EL (cell line): ENCODE results near the gene RFPL2.

Source experiments
- DNase-seq: peaks from one replicate; pipeline ENCODE4 v3.0.0-alpha.2; 2016

RFPL2 gene

DNA sequence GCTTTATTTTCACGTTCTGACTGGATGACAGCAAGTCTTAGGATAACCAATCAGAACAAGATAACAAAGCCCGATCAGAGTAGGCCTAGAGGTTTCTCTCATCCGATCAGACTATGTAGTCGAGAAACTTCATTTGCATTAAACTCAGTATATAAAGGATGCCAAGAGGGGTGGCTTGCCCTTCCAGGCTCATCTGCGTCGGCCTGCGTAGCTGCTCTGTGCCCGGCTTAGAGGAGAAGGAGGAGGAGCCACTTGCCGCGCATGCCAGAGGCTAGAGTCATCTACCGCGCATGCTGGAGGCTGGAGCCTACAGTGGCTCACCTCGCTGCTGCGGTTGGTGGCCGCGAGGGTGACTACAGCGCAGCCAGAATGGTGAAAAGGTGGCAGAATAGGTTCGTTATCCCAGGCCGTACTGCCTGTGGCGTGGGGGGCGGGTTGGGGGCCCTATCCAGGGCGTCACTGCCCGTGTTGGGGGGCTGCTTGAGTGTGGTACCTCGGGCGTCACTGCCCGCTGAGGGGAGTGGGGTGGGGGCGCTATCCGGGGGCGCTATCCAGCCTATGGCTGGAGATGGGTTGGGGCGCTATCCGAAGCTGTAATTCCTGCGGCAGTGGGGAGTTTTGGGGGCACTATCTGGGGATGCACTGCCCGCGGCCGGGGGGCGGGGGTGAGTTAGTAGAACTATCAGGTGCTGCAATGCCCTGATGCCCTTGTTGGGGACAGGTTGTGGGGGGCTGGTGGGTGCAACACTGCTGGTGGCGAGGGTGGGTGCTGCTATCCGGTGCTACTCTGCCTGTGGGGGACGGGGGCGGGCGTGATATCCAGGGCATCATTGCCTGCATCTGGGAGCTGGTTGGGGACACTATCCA lies at the start of gene RFPL2:
Gene RFPL2 (minus strand): TSS at position 218 of the 867 bp plus-strand sequence. CDS start 2,622 bp downstream, outside the sequence.
- peak; percentile 62 for DNase-seq

DNA sequence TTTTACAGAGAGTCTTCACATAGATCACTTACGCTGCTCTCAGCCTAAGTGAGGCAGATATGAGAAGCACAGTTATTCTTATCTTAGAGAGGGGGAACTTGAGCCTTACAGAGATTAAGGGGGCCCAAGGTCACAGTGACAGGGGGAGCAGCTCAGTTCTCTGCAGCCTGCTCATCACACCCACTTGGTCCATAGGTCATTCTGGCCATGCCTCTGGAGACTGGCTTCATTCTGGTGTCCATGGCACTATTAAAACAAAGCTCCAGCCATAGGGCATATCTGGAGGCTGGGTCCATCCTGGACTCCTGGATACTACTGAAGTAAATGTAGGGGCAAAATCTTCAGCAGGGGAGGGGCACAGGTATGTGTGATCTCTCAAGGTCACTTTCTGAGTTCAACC lies 44.4 kb upstream of the RFPL2 start:
- DNase-seq, result no peak

DNA sequence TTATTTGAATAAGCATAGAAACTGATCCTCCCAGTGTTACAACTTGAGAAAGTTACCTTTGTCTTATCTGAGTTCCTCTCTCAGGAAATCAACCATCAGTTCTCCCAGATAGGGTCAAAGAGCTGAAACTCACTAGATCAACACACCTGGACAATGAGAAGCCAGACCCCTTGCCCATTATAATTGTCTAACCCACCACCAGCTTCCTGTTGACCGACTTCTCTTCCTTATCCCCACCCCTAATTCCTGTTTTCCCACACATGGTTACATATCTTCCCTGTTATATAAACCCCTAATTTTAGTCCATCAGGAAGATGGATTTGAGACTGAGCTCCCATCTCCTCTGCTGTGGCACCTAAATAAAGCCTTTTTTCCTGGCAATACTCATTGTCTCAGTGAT lies 43.4 kb upstream of the RFPL2 start:
- no peak for DNase-seq

DNA sequence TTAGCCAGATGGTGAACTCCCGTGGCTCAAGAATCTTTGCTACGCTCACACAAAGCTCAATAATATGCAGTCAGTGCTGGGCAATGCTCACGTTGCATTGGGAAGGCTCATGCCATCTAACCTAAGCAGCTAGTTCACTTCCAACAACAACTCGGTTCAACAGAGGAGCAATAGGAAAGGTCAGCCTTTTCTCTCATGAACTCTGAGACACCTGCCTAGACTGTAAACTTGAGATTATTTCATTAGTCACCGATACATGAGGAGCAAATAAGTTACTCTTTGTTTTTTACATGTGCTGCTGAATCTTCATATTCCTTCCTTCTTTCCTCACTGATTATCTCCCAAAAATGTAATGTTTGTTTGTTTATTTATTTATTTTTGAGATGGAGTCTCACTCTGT lies 41.3 kb upstream of the RFPL2 start:
- no peak for DNase-seq

DNA sequence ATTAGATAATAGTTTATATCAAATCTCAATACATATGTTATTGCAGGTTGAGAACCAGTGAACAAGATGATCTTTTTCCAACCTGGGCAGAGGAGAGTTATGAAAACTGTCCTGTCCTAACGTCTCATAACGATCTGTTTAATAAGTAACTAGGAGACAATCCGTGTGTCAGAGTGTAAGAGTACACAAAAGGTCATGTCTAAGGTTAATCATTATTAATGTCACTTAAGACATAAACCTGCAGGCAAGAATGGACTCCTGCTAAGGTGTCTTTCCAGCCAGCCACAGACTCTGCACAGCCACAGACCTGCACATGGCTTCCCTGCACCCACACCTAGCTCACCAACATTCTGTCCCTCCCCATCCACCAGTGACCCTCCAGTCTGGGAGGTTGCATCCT lies 40.2 kb upstream of the RFPL2 start:
- no peak for DNase-seq

DNA sequence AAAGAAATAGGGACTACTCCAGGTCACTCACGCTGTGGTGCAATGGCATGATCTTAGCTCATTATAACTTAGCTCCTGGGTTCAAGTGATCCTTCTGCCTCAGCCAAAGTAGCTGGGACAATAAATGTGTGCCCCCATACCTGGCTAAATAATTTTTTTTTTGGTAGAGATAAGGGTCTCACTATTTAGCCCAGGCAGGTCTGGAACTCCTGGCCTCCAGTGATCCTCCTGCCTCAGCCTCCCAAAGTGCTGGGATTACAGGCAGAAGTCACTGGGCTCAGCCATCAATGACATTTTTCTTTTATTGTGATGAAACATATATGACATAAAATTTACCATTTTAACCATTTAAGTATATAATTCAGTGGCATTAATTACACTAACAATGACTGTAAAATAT lies 39.7 kb upstream of the RFPL2 start:
- DNase-seq, result no peak

DNA sequence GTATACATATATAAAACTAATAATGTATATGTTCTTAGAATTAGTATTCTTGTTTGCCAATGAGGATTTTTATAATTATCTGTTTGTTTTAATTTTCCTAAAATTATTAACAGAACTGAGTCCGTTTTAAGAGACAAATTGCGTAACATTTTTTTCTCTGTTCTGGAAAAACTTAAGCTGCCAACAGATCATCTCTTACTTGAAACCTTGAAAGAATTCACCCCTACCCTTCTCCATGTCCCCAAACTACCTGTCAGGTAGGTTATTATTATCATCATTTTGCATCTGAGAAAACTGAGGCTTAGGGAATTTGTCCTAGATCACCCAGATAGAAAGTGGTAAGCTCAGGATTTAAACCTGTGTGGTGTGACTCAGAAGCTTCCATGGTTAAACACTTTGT lies 35.6 kb upstream of the RFPL2 start:
- DNase-seq, result no peak

DNA sequence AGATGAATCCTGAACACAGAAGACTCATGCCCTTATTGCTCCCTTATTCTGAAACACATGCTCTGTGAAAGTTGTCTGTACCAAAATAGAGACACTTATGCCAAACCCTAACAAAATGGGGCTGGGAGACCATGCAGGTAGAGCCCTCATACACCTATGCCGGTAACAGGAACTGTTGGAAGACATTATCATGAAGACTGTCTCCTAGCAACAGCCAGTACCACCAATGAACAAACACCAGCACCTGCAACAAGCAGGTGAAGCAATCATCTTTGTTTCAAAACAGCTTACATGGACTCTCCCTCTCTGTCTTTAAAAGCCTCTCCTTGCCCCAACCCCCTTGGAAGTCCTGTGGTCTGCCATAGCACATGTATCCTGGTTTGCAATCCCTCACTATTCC lies 33.0 kb upstream of the RFPL2 start:
- no peak for DNase-seq

DNA sequence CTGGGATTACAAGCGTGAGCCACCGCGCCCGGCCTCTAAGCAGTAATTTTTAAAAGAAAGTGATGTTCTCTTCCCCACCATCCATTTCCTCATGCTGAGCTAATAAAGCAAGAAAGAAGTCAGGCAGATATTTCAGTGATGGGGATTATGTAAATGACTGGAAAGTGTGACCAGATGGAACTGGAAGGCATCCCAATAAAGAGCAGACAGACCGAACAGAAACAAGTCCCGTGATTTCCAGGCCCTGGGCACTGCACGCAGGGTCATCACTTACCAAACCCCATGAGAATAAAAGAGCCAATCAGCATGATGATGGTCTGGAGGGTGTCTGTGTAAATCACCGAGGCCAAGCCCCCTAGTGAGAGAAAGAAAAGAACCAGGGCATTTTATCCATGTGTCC lies 32.1 kb upstream of the RFPL2 start:
- no peak for DNase-seq

DNA sequence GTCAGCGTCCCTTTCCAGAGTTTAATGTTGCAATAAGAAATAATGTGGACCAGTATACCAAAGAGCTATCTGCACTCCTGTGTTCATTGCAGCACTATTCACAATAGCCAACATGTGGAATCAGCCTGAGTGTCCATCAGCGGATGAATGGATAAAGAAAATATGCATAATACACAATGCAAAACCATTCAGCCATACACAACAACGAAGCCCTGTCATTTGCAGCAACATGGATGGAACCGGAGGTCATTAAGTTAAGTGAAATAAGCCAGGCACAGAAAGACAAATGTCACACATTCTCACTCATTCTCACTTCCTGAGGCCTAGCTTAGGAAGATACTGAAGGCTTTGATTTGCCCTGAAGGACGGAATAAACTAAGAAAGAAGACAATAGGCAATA lies 28.2 kb upstream of the RFPL2 start:
- DNase-seq, result no peak

DNA sequence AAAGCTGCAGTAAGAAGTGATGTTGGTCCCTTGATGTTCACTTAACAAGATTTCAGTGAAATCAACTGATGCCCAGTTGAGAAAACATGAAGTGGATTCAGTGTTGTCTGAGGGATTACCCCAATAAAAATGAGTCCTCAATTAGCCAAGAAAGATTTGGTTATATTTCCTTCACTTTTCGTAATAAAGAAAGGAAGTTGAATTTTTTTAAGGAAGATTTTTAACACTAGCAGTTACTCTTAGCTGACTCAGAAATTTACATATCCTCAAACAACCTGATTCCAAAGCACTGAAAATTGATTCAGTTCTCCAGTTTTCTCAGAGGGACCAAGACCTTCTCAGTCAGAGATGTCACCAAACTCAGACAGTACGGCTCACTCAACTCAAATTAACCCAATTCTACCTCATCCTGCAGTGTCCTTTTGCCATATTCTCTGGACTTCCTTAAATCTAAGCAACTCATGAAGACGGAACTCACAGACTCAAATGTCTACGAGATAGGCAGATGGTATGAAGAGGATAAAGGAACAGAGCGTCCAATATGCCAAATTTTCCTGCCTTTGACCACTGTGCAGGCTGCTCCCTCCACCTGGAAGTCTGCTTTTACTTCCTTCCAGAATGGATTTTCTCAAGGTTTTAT lies 27.4 kb upstream of the RFPL2 start:
- no peak for DNase-seq

DNA sequence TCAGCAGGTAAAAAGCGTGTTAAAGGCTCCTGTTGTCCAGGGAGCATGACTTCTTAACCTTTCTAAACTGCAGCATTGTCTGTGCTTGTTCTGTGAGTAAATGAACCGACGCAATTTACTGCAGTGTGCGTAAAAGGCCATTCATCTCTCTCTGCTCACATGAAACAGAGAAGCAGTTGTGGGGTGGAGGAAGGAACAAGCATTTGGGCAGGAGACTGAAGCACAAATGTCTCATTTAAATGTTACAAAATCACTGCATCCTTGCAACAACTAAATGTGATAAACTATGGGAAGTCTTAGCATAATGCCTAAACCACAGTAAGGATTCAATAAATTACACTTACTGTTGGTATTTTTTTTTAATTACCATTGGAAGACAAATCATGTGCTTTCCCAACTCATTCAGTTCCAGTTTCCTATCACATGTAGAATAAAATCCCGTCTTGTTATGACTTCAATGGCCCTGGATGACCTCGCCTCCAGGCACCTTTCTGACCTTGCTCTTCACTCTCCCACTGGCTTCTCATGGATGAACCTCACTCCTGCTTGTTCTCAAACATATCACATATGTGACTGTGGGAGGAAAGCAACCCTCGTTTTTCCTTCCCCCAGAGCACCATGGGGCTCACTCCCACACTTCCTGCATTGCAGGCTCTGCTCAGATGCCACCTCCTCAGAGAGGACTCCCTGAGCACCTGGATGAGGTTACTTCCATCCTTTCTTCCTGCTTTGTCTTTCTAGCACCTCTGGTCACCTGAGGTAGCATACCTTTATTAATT lies 21.6 kb upstream of the RFPL2 start:
- no peak for DNase-seq

DNA sequence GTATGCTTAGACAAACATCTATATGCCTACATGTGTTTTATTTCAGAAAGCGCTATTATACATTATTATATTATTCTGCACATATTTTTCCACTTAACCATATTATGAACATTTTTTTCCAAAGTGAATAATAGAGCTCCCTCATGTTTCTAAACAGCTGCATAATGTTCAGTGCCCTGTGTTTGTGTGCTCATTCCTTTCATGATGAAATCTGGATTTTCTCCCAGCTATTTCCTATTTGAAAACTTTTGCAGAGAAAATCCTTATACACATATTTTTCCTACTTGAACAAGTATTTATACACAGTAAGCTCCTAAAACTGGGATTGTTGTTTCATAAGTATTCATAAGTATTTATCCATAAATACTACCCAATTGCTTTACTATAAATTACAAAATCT lies 18.1 kb upstream of the RFPL2 start:
- no peak for DNase-seq

DNA sequence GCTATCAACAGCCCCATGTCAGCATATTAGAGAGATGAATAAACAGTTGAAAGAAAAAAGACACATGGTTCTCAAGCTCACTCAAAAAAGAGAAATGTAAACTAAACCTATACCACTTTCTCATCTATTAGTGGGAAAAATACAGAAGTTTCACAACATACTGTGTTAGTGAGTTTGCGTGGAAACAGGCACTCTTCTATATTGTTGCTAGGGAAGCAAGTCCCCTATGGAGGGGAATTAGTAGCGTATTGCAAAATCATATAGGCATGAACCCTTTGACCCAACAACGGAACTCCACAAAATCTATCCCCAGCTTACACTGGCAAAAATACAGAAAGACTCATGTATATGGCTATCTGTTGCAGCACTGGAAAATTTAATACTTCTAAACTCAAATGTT lies 14.2 kb upstream of the RFPL2 start:
- no peak for DNase-seq

DNA sequence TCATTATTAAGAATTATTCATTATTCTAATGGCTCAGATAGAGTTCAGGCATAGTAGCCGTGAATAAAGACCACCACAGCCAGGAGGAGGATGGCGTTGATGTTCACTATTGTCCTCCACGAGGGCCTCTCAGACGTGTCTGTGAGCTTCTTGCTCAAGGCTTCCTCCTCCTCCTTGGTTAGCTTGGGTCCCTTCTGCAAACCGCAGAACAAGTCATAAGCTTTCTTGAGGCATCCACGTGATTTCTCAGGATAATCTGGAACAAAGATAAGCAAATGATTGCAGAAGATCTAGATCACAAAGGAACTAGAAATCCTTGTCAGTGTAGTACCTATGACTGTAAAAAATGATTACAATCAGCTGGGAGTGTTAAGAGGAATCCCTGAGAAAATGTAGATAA lies 13.6 kb upstream of the RFPL2 start:
- DNase-seq, result no peak

DNA sequence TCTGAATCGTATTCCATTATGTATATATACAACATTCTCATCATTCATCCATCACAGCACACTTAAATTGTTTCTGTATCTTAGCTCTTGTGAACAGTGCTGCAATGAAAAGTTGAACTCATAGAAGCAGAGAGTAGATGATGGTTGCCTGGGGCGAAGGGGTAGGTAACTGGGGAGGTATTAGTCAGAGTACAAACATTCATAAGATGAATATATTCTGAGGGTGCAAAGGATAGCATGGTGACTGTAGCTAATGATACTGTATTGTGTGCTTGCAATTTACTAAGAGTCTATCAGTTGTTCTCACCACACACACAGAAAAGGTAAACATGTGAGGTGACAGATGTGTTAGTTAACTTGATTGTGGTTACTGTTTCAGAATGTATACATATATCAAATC lies 12.6 kb upstream of the RFPL2 start:
- DNase-seq, result no peak

DNA sequence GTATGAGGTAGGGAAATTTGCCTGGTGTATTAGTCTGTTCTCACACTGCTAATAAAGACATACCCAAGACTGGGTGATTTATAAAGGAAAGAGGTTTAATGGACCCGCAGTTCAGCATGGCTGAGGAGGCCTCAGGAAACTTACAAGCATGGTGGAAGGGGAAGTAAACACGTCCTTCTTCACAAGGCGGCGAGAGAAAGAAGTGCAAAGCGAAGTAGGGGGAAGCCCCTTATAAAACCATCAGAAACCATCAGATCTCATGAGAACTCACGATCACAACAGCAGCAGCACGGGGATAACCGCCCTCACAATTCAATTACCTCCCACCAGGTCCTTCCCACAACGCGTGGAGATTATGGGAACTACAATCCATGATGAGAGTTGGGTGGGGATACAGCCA lies 12.0 kb upstream of the RFPL2 start:
- DNase-seq, result no peak

DNA sequence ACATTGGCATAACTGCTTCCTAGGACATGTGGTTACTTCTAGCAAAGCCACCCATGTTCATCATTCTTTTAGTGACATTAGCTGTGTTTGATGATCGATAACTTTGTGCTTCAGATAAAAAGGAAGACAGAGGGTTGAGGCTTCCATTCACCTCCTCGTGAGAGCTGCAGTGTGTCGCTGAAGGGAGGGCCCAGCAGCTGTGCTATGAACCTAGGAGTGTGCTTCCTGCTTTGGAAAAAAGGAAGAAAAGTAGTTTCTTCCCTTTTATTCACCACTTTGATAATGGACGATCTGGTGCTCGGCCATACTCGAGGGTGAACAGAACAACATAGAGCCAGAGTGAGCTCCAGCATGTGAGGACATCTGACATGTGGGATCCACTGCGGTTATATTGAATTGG lies 6.1 kb upstream of the RFPL2 start:
- no peak for DNase-seq

DNA sequence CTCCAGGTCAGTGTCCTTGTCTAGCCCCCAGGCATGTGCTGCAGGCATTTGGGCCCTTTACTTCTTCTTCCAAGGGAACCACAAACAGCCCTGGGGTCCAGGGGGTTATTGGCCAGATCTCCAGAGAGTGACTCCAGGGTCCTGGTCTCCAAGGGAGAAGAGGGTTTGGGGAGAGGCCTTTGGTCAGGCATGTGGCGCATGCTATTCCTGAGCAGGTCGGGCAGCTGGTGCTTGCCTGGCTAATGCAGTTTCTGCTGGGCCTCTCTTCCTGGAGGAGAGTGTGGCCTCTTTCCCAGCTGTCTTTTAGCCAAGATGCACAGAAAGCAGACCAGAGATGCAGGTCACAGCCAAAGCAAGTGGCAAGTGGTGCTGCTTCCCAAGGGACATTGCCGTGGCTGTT lies 3.8 kb upstream of the RFPL2 start:
- DNase-seq, result no peak

DNA sequence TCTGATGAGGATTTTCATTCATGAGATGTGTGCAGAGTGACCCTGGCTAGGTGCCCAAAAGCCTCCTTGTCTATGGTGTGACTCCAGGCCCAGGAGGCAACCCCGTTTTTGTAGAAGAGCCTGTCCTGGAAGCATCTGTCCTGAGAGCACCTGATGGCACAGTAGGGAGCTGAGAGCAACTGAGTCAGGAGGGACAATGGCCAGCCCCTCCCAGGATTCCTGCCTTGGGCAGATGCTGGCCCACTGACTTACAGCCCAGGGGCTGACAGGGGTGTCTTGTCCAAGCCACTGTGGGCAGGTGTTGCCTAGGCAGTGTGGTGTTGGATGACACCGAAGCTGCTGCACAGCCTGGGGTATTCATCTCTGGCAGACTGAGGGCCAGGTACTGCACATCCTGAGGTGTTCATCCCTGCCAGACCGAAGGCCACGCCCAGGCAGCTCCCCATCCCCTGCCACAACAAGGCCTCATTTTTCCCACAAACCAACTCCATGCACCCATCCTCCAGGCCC lies 3.2 kb upstream of the RFPL2 start:
- no peak for DNase-seq

DNA sequence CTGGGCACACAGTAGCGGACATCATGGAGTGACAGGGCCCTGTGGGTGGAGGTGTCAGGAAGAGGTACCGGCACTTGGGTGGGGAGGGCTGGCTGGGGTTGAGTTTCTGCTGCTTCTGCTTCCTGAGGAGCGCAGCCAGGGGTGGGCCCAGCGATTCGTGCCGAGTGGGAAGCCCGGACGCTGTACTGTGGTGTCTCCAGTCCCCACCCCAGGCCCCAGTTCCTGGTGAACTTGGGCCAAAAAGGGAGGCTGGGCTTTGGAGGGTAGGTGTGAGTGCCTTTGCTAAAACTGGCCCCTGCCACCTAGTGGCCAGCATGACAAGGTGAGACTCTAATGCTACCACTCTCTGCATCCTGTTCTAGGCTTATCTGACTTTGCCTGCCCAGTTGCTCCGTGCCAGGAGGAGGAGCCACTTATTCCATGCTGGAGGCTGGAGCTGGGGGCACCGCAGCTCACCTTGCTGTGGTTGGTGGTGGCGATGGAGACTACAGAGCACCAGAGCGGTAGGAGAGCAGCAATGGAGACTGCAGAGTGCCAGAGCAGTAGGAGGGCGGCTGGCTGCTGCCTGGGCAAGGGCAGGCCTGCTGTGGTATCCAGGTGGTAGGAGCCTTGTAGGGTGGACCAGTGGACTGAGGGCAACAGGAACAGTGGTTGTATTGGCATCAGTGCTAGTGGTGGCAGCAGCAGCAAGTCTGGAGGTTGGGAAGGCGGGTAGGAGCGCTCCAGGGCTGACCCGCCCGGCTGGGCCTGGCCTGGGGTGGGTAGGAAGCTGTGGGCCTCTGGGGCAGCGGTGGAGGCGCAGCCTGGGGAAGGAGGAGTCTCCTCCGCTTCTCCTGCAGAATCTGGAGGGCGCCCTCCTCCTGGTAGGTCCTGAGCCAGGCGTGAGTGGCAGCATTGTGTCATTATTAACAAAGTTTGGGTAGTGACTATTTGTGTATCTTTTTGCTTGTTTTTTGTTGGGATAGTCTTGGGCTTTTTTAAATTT lies 2.2 kb upstream of the RFPL2 start:
- DNase-seq, result peak; percentile 9
